Measurements from ENCODE around the gene VEGFD.
"Not testable (repeated sequence)": the region's sequence is repeated elsewhere in the genome, so short reads cannot be mapped to it uniquely, and the experiment has no call there.

The VEGFD gene

GRCh38 chrX:15356444-15356843 is 27.8 kb downstream of the VEGFD start:
- DNase-seq, result no peak

- no peak for DNase-seq
Observed at GRCh38 chrX:15350329-15350996, 33.8 kb downstream of the VEGFD start.

GRCh38 chrX:15349046-15349445 is 35.2 kb downstream of the VEGFD start:
- DNase-seq, result peak; percentile 35

DNA sequence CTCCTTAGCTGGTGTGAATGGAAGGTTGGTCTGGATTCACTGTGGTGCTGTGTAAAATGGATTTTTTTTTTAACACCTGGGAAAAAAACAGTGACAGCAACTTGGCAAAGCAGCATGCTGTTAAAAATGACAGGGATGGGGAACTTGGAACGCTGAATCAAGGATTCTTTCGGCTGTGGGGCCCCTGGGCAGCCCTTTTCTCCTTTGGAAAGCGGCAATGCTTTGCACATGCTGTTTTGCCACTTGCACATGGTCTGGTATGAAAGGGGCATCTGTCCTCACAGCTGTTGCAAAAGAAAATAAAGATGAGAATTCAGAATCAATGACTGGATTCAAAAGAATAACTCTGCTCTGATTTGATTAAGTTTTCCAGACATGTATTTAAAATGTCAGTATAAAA is 38.2 kb downstream of the VEGFD start:
- DNase-seq, result no peak

DNA sequence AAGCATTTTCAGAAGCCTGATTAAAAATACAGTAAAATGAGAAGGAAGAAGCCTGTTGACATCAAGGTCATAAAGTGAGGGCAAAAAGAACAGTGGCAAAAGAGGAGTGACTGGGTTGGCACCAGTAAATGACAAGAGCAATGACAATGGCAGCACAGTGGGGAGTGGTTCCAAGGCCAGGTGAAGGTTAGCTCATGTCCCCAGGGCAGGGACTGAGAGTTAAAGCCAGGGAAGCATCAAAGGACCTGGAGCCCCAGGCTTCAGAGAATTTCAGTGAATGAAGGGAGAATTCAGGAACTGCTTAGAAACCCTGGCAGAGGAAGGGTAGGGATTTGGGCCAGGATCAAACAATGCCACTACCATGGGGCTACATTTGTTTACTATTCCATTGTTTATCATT is 40.1 kb downstream of the VEGFD start:
- DNase-seq, result no peak

GRCh38 chrX:15343075-15343476 is 41.1 kb downstream of the VEGFD start:
- no peak for DNase-seq

- DNase-seq, result no peak
Observed at GRCh38 chrX:15340867-15341266, 43.3 kb downstream of the VEGFD start.

DNA sequence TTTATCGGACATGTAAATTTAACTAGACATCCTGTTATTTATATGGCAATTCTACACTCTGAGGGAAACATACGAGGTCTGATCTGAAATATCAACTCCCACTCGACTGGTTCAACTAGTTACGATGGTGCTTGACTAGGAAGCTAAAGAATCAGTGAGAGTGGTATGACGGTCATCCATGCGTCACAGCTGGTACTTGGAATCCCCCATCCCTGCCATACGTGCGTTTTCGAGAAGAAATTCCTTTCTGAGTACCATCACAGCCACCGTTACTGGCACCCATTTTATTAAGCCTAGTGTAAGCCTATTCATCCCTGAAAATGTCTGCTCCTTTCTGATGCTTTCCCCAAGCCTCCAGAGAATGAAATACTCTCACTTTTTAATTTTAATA is 48.2 kb downstream of the VEGFD start:
- peak; percentile 43 for DNase-seq

DNA sequence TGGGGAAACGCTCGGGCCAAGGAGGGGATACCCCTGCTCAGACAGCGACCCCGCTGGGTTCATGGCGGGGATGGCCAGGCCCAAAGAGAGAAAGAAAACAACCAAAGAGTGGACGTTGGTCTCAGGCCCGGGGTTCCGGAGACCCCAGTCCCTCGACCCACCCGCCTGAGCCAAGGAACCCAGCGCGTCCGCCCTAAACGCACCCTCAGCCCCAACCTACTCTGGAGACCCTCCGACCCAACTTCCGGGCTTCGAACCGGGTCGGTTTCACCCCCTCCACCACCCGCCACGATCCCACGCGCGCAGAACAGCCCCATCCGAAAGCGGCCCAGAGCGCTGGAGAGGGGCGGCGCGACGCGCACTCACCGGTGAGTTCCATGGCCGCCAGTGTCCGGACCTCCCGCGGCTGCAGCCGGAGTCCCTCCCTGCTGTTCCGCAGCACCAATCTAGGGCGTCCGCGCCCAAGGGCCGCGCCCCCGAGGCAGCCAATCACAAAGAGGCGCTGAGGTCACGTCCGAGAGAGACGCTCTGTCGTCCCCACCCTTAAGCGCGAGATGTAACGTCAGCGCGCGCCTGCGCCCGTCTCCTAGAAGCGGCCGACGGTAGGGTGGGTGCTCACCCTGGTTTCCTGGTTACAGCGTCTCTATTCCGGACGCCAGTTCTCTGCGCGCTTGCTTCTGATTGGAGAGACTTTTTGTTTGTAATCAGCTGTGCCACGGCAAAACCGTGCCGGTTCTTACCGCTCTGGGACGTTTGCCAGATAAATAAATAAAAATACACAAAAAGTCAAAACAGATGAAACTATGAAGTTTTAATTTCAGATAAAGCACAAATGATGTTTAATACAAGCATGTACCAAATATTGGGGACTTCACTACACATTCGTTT is 48.8 kb downstream of the VEGFD start, which contains the start of gene PIGA:
Gene PIGA (minus strand): TSS at position 389 of the 888 bp plus-strand sequence. CDS start 3,593 bp downstream, outside the sequence.
- peak; percentile 92 for DNase-seq

DNA sequence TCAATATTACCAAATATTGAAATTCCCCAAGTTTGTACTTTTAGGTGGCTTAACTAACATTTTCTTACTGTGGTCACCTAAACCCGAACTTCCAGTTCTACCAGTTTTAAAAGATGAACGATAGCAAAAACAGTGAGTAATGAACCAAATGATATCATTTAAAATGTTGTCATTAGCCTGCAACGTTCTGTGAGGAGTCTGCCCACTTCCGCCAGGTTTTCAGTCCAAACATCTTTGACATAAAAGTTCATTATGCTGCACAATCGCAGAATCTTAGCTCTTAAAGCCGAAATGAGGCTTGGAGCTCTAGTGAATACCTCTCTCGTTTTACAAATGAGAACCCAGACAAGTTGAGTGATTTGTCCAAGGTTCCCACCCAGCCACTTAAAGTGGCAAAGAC is 49.7 kb downstream of the VEGFD start:
- DNase-seq, result no peak

- no peak for DNase-seq
Observed at GRCh38 chrX:15328821-15329220, 55.4 kb downstream of the VEGFD start.

- no peak for DNase-seq
Observed at GRCh38 chrX:15328131-15328530, 56.1 kb downstream of the VEGFD start.

DNA sequence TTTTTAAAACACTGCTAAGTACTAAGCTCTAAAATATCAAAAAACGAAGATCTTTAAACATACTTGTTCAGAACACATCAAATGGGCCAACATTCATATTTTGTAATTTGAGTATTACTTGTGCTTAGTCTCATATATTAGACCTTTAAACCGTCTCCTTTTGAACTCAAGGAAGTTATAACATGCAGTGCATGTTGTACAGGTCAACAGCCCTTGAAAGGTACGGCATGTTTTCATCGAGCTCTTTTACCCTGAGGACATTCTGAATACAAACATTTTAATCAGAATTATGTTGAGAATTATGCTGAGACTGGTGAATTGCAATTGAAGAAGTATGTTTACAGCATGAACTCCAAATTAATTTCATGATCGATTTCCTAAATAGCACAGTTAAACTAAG is 61.7 kb downstream of the VEGFD start:
- no peak for DNase-seq

- no peak for DNase-seq
Observed at GRCh38 chrX:15322072-15322471, 62.1 kb downstream of the VEGFD start.

GRCh38 chrX:15321447-15321846 is 62.8 kb downstream of the VEGFD start:
- DNase-seq, result no peak

GRCh38 chrX:15320297-15320696 is 63.9 kb downstream of the VEGFD start:
- DNase-seq, result no peak

- no peak for DNase-seq
Observed at GRCh38 chrX:15319075-15319474, 65.1 kb downstream of the VEGFD start.

GRCh38 chrX:15315509-15315908 is 68.7 kb downstream of the VEGFD start, which contains the start of gene ASB11:
TSS of gene ASB11 (minus strand) at chrX:15315640. CDS start at chrX:15315605, 35 bp downstream.
- DNase-seq, result no peak

GRCh38 chrX:15314472-15314871 is 69.7 kb downstream of the VEGFD start:
- DNase-seq, result no peak

DNA sequence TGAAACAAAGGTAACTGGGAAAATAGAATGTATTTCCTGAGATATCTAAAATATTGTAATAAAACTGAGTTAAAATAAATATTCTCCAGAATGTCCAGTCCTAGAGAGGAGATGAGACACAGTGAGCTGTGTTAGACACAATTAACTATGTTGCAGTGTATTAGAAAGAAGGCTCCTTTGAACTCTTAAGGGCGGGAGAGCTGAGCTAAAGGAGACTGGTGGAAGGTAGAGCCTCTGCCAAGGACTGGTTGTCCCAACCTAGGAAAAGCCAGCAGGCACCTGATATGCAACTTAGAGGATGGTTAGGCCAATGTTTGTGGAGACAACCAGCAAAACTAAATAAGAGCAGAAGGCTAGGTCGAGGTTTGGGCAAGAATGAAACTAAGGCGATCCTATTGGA is 73.1 kb downstream of the VEGFD start:
- no peak for DNase-seq

DNA sequence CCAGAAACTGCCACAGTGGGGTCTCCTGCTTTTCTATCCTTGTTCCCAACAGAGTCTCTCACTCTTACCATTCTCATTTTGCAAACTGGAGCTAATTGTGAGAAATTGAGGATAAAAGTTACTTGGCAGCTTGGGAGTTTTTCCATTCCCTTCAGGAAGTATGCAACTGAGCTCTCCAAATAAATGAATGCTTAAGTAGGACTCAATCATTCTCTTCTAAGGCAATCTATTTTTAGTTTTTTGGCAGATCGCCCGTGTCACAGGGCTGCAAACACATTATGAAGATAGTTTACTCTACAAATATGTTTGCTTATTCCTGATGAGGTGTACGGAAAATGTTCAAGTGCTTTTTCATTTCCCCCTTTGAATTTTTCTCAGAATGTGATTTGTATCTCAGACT is 74.1 kb downstream of the VEGFD start:
- peak; percentile 87 for DNase-seq

- not testable (repeated sequence) for DNase-seq
Observed at GRCh38 chrX:15305899-15306298, 78.3 kb downstream of the VEGFD start.

DNA sequence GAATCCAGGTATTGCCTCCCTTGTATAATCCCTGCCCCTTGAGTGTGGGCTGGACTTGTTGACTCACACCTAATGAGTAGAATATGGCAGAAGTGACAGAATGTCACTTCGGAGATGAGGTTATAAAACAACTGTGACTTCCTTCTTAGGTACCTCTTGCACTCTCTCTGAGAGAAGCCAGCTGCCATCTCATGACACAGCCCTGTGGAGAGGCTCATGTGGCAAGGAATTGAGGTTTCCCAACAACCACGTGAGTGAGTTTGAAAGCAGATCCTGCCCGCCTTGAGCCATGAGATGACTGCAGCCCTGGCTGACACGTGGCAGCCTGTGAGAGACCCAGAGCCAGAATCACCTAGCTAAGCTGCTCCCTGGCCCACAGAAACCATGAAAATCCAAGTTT is 82.3 kb downstream of the VEGFD start:
- no peak for DNase-seq

All from NCI-H1105 treated with DMSO at 0.1 percent for 48 hours (cell line).